Spinal cord (tissue), 10 donors: Measurements from ENCODE around the gene HMCN2. TPM values are rescaled to one million over a fixed set of nuclear protein-coding genes. Genes with fewer than 3 reads are reported as not detected.
"Not testable (repeated sequence)": the region's sequence is repeated elsewhere in the genome, so short reads cannot be mapped to it uniquely, and the experiment has no call there.

Source experiments
- DNase-seq, 6 donors: peaks; one replicate each; pipeline versions ENCODE4 v3.0.0 to v3.0.0-alpha.2; 2013 to 2015; ENCODE audit warnings: low spot score in 6 of 6, low read depth in 4 of 6
- H3K27ac ChIP-seq: one replicate; pipeline ENCODE4 v1.5.1; 2013; ENCODE audit warnings: low read depth, low read length, control low read depth
- H3K27me3 ChIP-seq: one replicate; pipeline ENCODE4 v1.6.1; 2013; ENCODE audit warnings: low read length; ENCODE audit not compliant: control insufficient read depth, insufficient read depth
- H3K36me3 ChIP-seq: one replicate; pipeline ENCODE4 v1.6.1; 2013; ENCODE audit warnings: low read length; ENCODE audit not compliant: control insufficient read depth, insufficient read depth
- H3K4me1 ChIP-seq: one replicate; pipeline ENCODE4 v1.6.1; 2013; ENCODE audit warnings: low read length; ENCODE audit not compliant: control insufficient read depth, insufficient read depth
- H3K4me3 ChIP-seq: one replicate; pipeline ENCODE4 v1.5.1; 2013; ENCODE audit warnings: low read depth, low read length, control low read depth
- H3K9me3 ChIP-seq: one replicate; pipeline ENCODE4 v1.6.1; 2013; ENCODE audit warnings: low read length; ENCODE audit not compliant: control insufficient read depth, insufficient read depth
- WGBS: methylation state at CpG from one replicate; pipeline ENCODE4 v1.1.5; 2013; ENCODE audit warnings: missing lambda C conversion rate; ENCODE audit not compliant: insufficient coverage; 5-methylcytosine and 5-hydroxymethylcytosine counted together
- polyA plus RNA-seq, 2 donors: library from polyadenylated mRNA; unstranded; fragments of 120-200 nt; gene quantifications; one replicate each; pipeline ENCODE4 v1.2.1, GENCODE V29; 2013; ENCODE audit not compliant: insufficient read length in 2 of 2
- total RNA-seq, 2 donors: library from RNA; depleted of rRNA in 1 of 2; stranded (reverse); fragments of 120-200 nt in 1 of 2; fragments of >200 nt in 1 of 2; gene quantifications; one replicate each; pipeline versions ENCODE4 v1.2.3 to v1.2.4, GENCODE V29; 2013 to 2014
- donor health status: healthy.

HMCN2 gene
- total and polyA plus RNA-seq, 4 donors: 0.88 to 5.9 (median 3.5) TPM

DNA sequence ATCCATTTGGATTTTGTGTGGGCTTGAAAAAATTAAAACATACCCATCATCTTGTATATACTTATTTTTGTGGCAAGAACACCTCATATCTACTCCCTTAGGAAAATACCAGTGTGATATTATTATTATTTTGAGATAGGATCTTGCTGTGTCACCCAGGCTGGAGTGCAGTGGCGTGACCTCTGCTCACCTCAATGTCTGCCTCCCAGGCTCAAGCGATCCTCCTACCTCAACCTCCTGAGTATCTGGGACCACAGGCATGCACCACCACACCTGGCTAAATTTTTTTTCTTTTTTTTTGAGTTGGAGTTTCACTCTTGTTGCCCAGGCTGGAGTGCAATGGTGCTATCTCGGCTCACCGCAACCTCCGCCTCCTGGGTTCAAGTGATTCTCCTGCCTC, 169.1 kb downstream of the HMCN2 start:
- 100% methylated on average over 1 of the region's 5 CpGs for WGBS
- Histone ChIP-seq H3K27me3 (peaks cover 25% of the 10 kb centered on the region), H3K4me1 (peaks cover 12% of the 10 kb centered on the region)
- not testable (repeated sequence) for H3K4me3 ChIP-seq, H3K36me3 ChIP-seq, H3K27ac ChIP-seq, DNase-seq, H3K9me3 ChIP-seq

DNA sequence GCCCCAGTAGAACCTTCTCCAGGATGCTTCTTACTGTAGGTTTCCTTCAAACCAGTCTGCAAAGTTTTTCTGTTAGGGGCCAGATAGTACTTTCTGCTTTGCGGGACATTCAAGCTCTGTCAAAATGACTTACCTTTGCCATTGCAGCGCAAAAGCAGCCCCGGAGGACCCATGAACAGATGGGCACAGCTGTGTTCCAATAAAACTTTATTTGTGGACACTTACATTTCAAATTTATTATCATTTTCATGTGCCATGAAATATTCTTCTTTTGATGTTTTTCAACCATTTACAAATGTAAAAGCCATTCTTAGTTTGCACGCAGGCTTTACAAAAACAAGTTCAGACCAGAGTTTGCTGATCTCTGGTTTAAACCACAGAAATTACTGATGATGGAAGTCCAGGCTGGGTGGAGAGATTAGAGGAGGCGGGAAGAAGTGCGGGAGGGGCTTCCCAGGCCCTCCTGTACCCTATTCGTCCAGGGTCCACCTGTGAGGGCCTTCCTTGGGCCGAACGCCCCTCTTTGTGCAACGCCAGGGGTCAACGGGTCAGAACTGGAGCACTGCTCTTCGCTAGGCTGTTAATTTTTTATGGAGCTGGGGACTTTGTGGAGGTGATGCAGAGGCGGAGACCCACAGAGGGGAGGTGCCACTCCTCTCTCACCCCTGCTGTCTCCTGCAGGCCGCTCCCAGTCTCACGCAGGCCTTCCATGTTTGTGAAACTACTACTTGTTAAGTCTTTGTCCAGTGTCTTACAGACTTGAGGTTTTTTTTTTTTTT, 171.6 kb downstream of the HMCN2 start:
- Histone ChIP-seq H3K4me3 (no peak overlapping the region), H3K27ac (no peak overlapping the region), H3K9me3 (peaks cover 3% of the 10 kb centered on the region), H3K27me3 (peaks cover 19% of the 10 kb centered on the region), H3K4me1 (peaks cover 12% of the 10 kb centered on the region), H3K36me3 (no peaks in the 10 kb centered on the region)
- DNase-seq: no peak
- WGBS: 61% methylated on average over 9 of the region's 15 CpGs

DNA sequence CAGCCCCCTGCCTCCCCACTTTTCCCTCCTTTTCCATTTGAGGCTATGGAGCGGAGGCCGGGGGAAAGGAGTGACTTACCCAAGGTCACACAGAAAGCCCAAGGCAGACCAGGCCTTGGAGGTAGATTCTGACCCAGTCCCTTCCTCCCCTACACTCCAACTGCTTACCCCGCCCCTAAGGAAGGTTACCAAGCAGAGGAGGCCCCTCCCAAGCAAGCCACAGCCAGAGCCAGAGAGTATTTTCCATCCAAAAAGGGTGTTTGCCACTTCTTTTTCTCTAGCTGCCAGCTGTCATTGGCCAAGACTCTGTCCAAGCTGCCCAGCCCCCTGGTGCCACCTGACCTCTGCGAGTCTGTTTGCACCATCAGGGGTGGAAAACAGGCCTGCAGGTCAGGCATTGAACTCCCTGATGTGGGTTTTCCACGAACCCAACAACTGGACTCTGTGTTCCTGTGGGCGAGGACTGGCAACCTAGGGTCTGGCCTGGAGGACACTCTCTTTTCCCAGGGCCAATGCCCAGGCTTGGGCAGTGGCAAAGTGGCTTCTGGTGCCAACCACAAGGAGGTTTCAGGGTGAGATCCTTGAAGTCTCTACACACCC, 172.9 kb downstream of the HMCN2 start:
- Histone ChIP-seq H3K4me1 (peaks cover 4% of the 10 kb centered on the region), H3K27ac (no peak overlapping the region), H3K27me3 (peaks cover 14% of the 10 kb centered on the region), H3K36me3 (no peaks in the 10 kb centered on the region), H3K9me3 (peaks cover 3% of the 10 kb centered on the region), H3K4me3 (no peak overlapping the region)
- 86% methylated on average over 3 of the region's 6 CpGs for WGBS
- DNase-seq: no peak

GRCh38 chr9:130441031-130441430, 175.5 kb downstream of the HMCN2 start:
- DNase-seq: no peak
- no peak overlapping the region for H3K4me3 ChIP-seq
- WGBS: no CpG with 5 or more reads among the region's 1 CpG
- no peak overlapping the region for H3K27ac ChIP-seq
- H3K27me3 ChIP-seq: peaks cover 25% of the 10 kb centered on the region
- H3K9me3 ChIP-seq: peaks cover 3% of the 10 kb centered on the region
- peaks cover 18% of the 10 kb centered on the region for H3K4me1 ChIP-seq
- H3K36me3 ChIP-seq: no peaks in the 10 kb centered on the region

- Histone ChIP-seq H3K9me3 (peaks cover 3% of the 10 kb centered on the region), H3K27ac (no peak overlapping the region), H3K4me1 (peaks cover 37% of the 10 kb centered on the region), H3K4me3 (no peak overlapping the region), H3K36me3 (no peaks in the 10 kb centered on the region), H3K27me3 (peaks cover 28% of the 10 kb centered on the region)
- WGBS: 99% methylated on average over 4 of the region's 9 CpGs
- DNase-seq: no peak
These were observed 177.3 kb downstream of the HMCN2 start for GRCh38 chr9:130442746-130443455.

DNA sequence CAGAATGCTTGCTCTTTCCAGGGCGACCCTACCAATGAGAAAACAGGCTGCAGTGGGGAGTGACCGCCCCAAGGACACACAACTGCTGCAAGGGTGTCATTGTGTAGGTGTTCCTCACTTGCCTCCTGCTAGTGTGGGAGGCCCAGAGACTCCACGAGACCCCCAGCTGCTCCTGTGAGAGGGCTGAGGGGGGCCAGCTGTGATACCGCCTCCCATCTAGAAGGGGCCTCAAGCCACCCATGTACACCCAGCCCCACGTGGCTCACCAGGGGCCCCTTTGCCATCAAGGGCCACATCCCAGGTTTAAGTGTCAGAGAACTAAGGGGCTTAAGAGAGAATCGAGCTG, 177.9 kb downstream of the HMCN2 start:
- no peak overlapping the region for H3K27ac ChIP-seq
- peaks cover 3% of the 10 kb centered on the region for H3K9me3 ChIP-seq
- 89% methylated on average over 2 of the region's 6 CpGs for WGBS
- peaks cover 42% of the 10 kb centered on the region for H3K4me1 ChIP-seq
- no peak for DNase-seq
- H3K27me3 ChIP-seq: peaks cover 28% of the 10 kb centered on the region
- no peak overlapping the region for H3K4me3 ChIP-seq
- H3K36me3 ChIP-seq: no peaks in the 10 kb centered on the region

DNA sequence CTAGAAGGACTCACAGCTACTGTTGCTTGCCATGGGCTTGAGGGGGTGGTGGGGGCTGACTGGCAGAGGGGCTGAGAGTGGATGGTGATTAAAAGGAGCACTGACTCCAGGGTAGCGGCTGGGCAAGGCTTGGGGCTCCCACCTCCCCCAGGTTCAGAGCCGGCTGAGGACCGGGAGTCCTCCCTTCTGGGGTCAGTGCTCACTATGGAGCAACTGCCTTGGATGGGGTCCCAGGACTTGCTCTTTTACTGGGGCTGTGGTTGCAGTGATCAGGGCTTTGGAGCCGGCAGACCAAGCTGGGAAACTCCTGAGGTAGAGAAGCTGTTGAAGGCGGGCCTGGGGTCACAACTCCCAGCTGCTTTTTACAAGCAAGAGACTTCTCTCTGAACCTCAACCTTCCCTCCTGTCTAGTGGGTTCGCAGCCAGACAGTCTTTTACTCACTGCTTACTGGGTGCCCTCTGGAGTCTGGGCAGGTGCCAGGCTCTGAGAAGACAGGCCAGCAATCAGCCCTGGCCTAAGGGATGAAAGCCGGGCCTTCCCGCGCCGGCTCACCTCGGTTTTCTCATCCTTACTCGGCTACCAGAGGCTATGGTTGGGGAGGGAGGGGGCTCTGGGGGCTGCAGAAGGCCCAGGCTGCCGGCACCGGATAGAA, 178.4 kb downstream of the HMCN2 start:
- Histone ChIP-seq H3K4me3 (no peak overlapping the region), H3K27ac (no peak overlapping the region), H3K4me1 (peaks cover 42% of the 10 kb centered on the region), H3K27me3 (peaks cover 28% of the 10 kb centered on the region), H3K36me3 (no peaks in the 10 kb centered on the region), H3K9me3 (peaks cover 3% of the 10 kb centered on the region)
- WGBS: 42% methylated on average over 13 of the region's 14 CpGs
- no peak for DNase-seq

- Histone ChIP-seq H3K27me3 (peaks cover 28% of the 10 kb centered on the region), H3K27ac (peak within 1 kb of the TSS; percentile 50), H3K36me3 (no peaks in the 10 kb centered on the region), H3K4me3 (peak within 1 kb of the TSS; percentile 51), H3K9me3 (peaks cover 3% of the 10 kb centered on the region), H3K4me1 (peaks cover 42% of the 10 kb centered on the region)
- WGBS: under 1% methylated on average over 66 of the region's 66 CpGs
- DNase-seq: peak in 2 of 6 donors; percentile 39 to 55
These were observed 179.1 kb downstream of the HMCN2 start, which contains the start of gene ASS1 for GRCh38 chr9:130444565-130445221. Gene ASS1, plus strand, starts transcription at chr9:130444961. Its CDS starts 7,268 bp downstream, at chr9:130452229.
